ENCODE data around the gene ARL6. TPM values are rescaled to one million over a fixed set of nuclear protein-coding genes. Genes with fewer than 3 reads are reported as not detected.
"Not testable (repeated sequence)": the region's sequence is repeated elsewhere in the genome, so short reads cannot be mapped to it uniquely, and the experiment has no call there.

ARL6 gene
- total and polyA plus RNA-seq, 4 donors: 4.7 to 8.5 (median 6.8) TPM

- no peaks in the 10 kb centered on the region for H3K36me3 ChIP-seq (ENCODE audit: control insufficient read depth in 1 of 2, insufficient read depth in 2 of 2, low read length in 1 of 2)
- H3K4me1 ChIP-seq (ENCODE audit: control insufficient read depth in 1 of 2, insufficient read depth in 2 of 2, low read length in 2 of 2): peaks cover 0 to 4% of the 10 kb centered on the region in 2 donors
- H3K4me3 ChIP-seq (ENCODE audit: low read length in 2 of 2): no peak overlapping the region
- DNase-seq (no peak), ATAC-seq (ENCODE audit: low FRiP score) (no peak)
- H3K27me3 ChIP-seq (ENCODE audit: control insufficient read depth in 1 of 2, insufficient read depth in 2 of 2, low read length in 1 of 2): no peaks in the 10 kb centered on the region
- H3K9me3 ChIP-seq (ENCODE audit: control insufficient read depth, low read length): no peaks in the 10 kb centered on the region
- 95 to 96% methylated on average over 1 of the region's 1 CpG for WGBS, 2 donors
- intact Hi-C loops (cut with DNase I): no loop called here
- no peak overlapping the region for H3K27ac ChIP-seq (ENCODE audit: low read depth in 1 of 2, low read length in 2 of 2)
Observed at GRCh38 chr3:97825101-97825500, 60.5 kb downstream of the ARL6 start.

- Histone ChIP-seq H3K4me3 (ENCODE audit: low read length in 2 of 2) (no peak overlapping the region), H3K27me3 (ENCODE audit: control insufficient read depth in 1 of 2, insufficient read depth in 2 of 2, low read length in 1 of 2) (no peaks in the 10 kb centered on the region), H3K27ac (ENCODE audit: low read depth in 1 of 2, low read length in 2 of 2) (no peak overlapping the region), H3K9me3 (ENCODE audit: control insufficient read depth, low read length) (no peaks in the 10 kb centered on the region), H3K36me3 (ENCODE audit: control insufficient read depth in 1 of 2, insufficient read depth in 2 of 2, low read length in 1 of 2) (no peaks in the 10 kb centered on the region), H3K4me1 (ENCODE audit: control insufficient read depth in 1 of 2, insufficient read depth in 2 of 2, low read length in 2 of 2) (peaks cover 0 to 4% of the 10 kb centered on the region in 2 donors)
- WGBS, 2 donors: 70 to 76% methylated on average over 2 of the region's 2 CpGs
- no peak for DNase-seq
- intact Hi-C loops (cut with DNase I): no loop called here
- ATAC-seq (ENCODE audit: low FRiP score): no peak
Observed at GRCh38 chr3:97827741-97828471, 63.3 kb downstream of the ARL6 start.

- Histone ChIP-seq H3K36me3 (ENCODE audit: control insufficient read depth in 1 of 2, insufficient read depth in 2 of 2, low read length in 1 of 2) (no peaks in the 10 kb centered on the region), H3K27me3 (ENCODE audit: control insufficient read depth in 1 of 2, insufficient read depth in 2 of 2, low read length in 1 of 2) (no peaks in the 10 kb centered on the region), H3K27ac (ENCODE audit: low read depth in 1 of 2, low read length in 2 of 2) (no peak overlapping the region), H3K4me3 (ENCODE audit: low read length in 2 of 2) (no peak overlapping the region), H3K9me3 (ENCODE audit: control insufficient read depth, low read length) (no peaks in the 10 kb centered on the region), H3K4me1 (ENCODE audit: control insufficient read depth in 1 of 2, insufficient read depth in 2 of 2, low read length in 2 of 2) (peaks cover 0 to 4% of the 10 kb centered on the region in 2 donors)
- ATAC-seq (ENCODE audit: low FRiP score): no peak
- intact Hi-C loops (cut with DNase I): no loop called here
- DNase-seq: no peak
- 98 to 99% methylated on average over 2 of the region's 2 CpGs for WGBS, 2 donors
Observed at GRCh38 chr3:97829198-97829597, 64.6 kb downstream of the ARL6 start.

- no peak overlapping the region for H3K4me3 ChIP-seq (ENCODE audit: low read length in 2 of 2)
- no peak overlapping the region for H3K27ac ChIP-seq (ENCODE audit: low read depth in 1 of 2, low read length in 2 of 2)
- intact Hi-C loops (cut with DNase I): no loop called here
- H3K27me3 ChIP-seq (ENCODE audit: control insufficient read depth in 1 of 2, insufficient read depth in 2 of 2, low read length in 1 of 2): no peaks in the 10 kb centered on the region
- no peaks in the 10 kb centered on the region for H3K36me3 ChIP-seq (ENCODE audit: control insufficient read depth in 1 of 2, insufficient read depth in 2 of 2, low read length in 1 of 2)
- H3K9me3 ChIP-seq (ENCODE audit: control insufficient read depth, low read length): no peaks in the 10 kb centered on the region
- DNase-seq (no peak), ATAC-seq (ENCODE audit: low FRiP score) (no peak)
- peaks cover 0 to 4% of the 10 kb centered on the region in 2 donors for H3K4me1 ChIP-seq (ENCODE audit: control insufficient read depth in 1 of 2, insufficient read depth in 2 of 2, low read length in 2 of 2)
- 19 to 20% methylated on average over 2 of the region's 2 CpGs for WGBS, 2 donors
Observed at GRCh38 chr3:97830638-97831037, 66.1 kb downstream of the ARL6 start.

GRCh38 chr3:97831140-97831539, 66.6 kb downstream of the ARL6 start:
- H3K9me3 ChIP-seq (ENCODE audit: control insufficient read depth, low read length): no peaks in the 10 kb centered on the region
- intact Hi-C loops (cut with DNase I): no loop called here
- no peak overlapping the region for H3K4me3 ChIP-seq (ENCODE audit: low read length in 2 of 2)
- H3K27ac ChIP-seq (ENCODE audit: low read depth in 1 of 2, low read length in 2 of 2): no peak overlapping the region
- no peaks in the 10 kb centered on the region for H3K27me3 ChIP-seq (ENCODE audit: control insufficient read depth in 1 of 2, insufficient read depth in 2 of 2, low read length in 1 of 2)
- ATAC-seq (ENCODE audit: low FRiP score) (no peak), DNase-seq (no peak)
- H3K36me3 ChIP-seq (ENCODE audit: control insufficient read depth in 1 of 2, insufficient read depth in 2 of 2, low read length in 1 of 2): no peaks in the 10 kb centered on the region
- 93 to 97% methylated on average over 1 of the region's 1 CpG for WGBS, 2 donors
- H3K4me1 ChIP-seq (ENCODE audit: control insufficient read depth in 1 of 2, insufficient read depth in 2 of 2, low read length in 2 of 2): peaks cover 0 to 4% of the 10 kb centered on the region in 2 donors

- DNase-seq; H3K27me3 ChIP-seq (ENCODE audit: control insufficient read depth in 1 of 2, insufficient read depth in 2 of 2, low read length in 1 of 2); intact Hi-C loops (cut with DNase I); H3K4me1 ChIP-seq (ENCODE audit: control insufficient read depth in 1 of 2, insufficient read depth in 2 of 2, low read length in 2 of 2); H3K9me3 ChIP-seq (ENCODE audit: control insufficient read depth, low read length); H3K27ac ChIP-seq (ENCODE audit: low read depth in 1 of 2, low read length in 2 of 2); H3K4me3 ChIP-seq (ENCODE audit: low read length in 2 of 2); H3K36me3 ChIP-seq (ENCODE audit: control insufficient read depth in 1 of 2, insufficient read depth in 2 of 2, low read length in 1 of 2); ATAC-seq (ENCODE audit: low FRiP score): not testable (repeated sequence)
- 91 to 97% methylated on average over 4 of the region's 4 CpGs for WGBS, 2 donors
Observed at GRCh38 chr3:97833184-97833583, 68.6 kb downstream of the ARL6 start.

GRCh38 chr3:97835761-97836160, 71.2 kb downstream of the ARL6 start:
- ATAC-seq (ENCODE audit: low FRiP score): no peak
- peaks cover 0 to 3% of the 10 kb centered on the region in 2 donors for H3K4me1 ChIP-seq (ENCODE audit: control insufficient read depth in 1 of 2, insufficient read depth in 2 of 2, low read length in 2 of 2)
- intact Hi-C loops (cut with DNase I): no loop called here
- H3K9me3 ChIP-seq (ENCODE audit: control insufficient read depth, low read length): no peaks in the 10 kb centered on the region
- H3K4me3 ChIP-seq (ENCODE audit: low read length in 2 of 2): no peak overlapping the region
- H3K27ac ChIP-seq (ENCODE audit: low read depth in 1 of 2, low read length in 2 of 2): no peak overlapping the region
- WGBS, 2 donors: 92 to 95% methylated on average over 5 of the region's 5 CpGs
- no peaks in the 10 kb centered on the region for H3K27me3 ChIP-seq (ENCODE audit: control insufficient read depth in 1 of 2, insufficient read depth in 2 of 2, low read length in 1 of 2)
- peaks cover 0 to 2% of the 10 kb centered on the region in 2 donors for H3K36me3 ChIP-seq (ENCODE audit: control insufficient read depth in 1 of 2, insufficient read depth in 2 of 2, low read length in 1 of 2)
- no peak for DNase-seq

- H3K4me3 ChIP-seq (ENCODE audit: low read length in 2 of 2): no peak overlapping the region
- no peaks in the 10 kb centered on the region for H3K27me3 ChIP-seq (ENCODE audit: control insufficient read depth in 1 of 2, insufficient read depth in 2 of 2, low read length in 1 of 2)
- intact Hi-C loops (cut with DNase I): no loop called here
- WGBS, 2 donors: 70 to 71% methylated on average over 3 of the region's 3 CpGs
- DNase-seq (no peak), ATAC-seq (ENCODE audit: low FRiP score) (no peak)
- peaks cover 0 to 2% of the 10 kb centered on the region in 2 donors for H3K36me3 ChIP-seq (ENCODE audit: control insufficient read depth in 1 of 2, insufficient read depth in 2 of 2, low read length in 1 of 2)
- no peak overlapping the region for H3K27ac ChIP-seq (ENCODE audit: low read depth in 1 of 2, low read length in 2 of 2)
- H3K4me1 ChIP-seq (ENCODE audit: control insufficient read depth in 1 of 2, insufficient read depth in 2 of 2, low read length in 2 of 2): peaks cover 0 to 3% of the 10 kb centered on the region in 2 donors
- H3K9me3 ChIP-seq (ENCODE audit: control insufficient read depth, low read length): no peaks in the 10 kb centered on the region
Observed at GRCh38 chr3:97838393-97838792, 73.8 kb downstream of the ARL6 start.

- 92 to 93% methylated on average over 2 of the region's 2 CpGs for WGBS, 2 donors
- H3K4me3 ChIP-seq (ENCODE audit: low read length in 2 of 2): no peak overlapping the region
- intact Hi-C loops (cut with DNase I): no loop called here
- no peaks in the 10 kb centered on the region for H3K27me3 ChIP-seq (ENCODE audit: control insufficient read depth in 1 of 2, insufficient read depth in 2 of 2, low read length in 1 of 2)
- peaks cover 0 to 3% of the 10 kb centered on the region in 2 donors for H3K4me1 ChIP-seq (ENCODE audit: control insufficient read depth in 1 of 2, insufficient read depth in 2 of 2, low read length in 2 of 2)
- no peak overlapping the region for H3K27ac ChIP-seq (ENCODE audit: low read depth in 1 of 2, low read length in 2 of 2)
- H3K36me3 ChIP-seq (ENCODE audit: control insufficient read depth in 1 of 2, insufficient read depth in 2 of 2, low read length in 1 of 2): peaks cover 0 to 3% of the 10 kb centered on the region in 2 donors
- no peak for DNase-seq
- H3K9me3 ChIP-seq (ENCODE audit: control insufficient read depth, low read length): no peaks in the 10 kb centered on the region
- ATAC-seq (ENCODE audit: low FRiP score): no peak
Observed at GRCh38 chr3:97839944-97840343, 75.4 kb downstream of the ARL6 start.
